Activated CD8-positive, alpha-beta memory T cell treated with anti-CD3 and anti-CD28 coated beads for 48 hours (primary cell): ENCODE results near the gene UNC5CL.
"Not testable (repeated sequence)": the region's sequence is repeated elsewhere in the genome, so short reads cannot be mapped to it uniquely, and the experiment has no call there.

Experiments used
- DNase-seq, 3 experiments: peaks; one replicate each; pipeline ENCODE4 v3.0.0-alpha.2; 2020; ENCODE audit warnings: low read depth in 2 of 3, low spot score in 2 of 3

UNC5CL gene

DNA sequence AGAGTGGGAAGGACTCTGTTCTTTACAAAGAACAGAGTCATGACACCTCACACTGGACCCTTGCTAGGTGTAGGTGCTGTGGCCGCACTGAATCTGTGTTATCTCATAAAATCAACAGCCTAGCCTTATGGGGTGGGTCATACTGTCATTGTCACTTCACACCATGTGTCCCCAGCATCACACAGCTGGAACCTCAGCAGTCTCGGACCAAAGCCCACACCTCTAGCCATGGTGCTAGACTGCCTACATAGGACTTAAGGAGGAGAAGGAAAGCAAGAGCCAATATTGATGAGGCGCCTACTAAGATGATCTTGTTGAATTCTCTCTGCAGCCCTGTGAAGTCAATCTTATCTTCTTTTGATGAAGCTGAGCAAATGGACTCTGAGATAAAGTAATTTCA lies 31.0 kb downstream of the UNC5CL start:
- no peak for DNase-seq

DNA sequence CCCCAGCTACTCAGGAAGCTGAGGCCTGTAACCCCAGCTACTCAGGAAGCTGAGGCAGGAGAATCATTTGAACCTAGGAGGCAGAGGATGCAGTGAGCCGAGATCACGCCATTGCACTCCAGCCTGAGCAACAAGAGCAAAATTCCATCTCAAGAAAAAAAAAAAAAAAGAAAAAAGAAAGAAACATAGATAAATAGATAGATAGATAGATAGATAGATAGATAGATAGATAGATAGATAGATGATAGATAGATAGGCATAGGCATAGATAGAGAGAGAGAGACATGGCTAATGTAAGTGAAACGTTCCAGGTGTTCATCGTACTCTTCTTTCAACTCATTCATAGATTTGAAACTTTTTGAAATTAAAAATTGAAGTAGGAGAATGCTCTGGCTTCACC lies 32.0 kb downstream of the UNC5CL start:
- not testable (repeated sequence) for DNase-seq

DNA sequence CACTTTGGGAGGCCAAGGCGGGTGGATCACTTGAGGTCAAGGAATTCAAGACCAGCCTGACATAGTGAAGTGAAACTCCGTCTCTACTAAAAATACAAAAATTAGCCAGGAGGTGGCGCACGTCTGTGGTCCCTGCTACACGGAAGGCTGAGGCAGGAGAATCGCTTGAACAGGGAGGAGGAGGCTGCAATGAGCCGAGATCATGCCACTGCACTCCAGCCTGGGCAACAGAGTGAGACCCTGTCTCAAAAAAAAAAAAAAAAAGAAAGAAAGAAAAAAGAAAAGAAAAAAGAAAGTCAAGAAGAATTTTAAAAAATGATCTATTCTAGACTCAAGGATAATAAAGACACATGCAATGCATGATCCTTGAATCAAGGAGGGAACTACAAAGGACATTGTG lies 32.8 kb downstream of the UNC5CL start:
- DNase-seq, result peak in 1 of 3 experiments; percentile 23

DNA sequence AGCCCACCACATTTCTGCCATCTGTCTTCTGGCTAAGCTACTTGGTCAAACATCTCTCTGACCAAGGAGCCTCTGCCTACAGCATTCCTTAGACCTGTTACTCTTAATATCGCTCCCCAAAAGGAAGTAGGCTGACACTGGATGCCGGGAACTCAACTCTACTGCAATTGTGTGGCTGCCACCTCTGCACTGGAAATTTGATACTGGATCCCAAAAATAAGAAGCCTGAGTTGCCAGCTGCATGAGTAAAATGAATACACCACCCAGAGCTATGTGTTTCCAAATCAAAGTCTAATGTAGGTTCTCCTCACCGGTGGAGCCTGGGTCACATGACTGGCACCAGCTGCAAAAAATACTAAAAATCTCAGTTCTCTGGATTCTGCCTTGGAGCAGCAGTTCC lies 36.9 kb downstream of the UNC5CL start:
- no peak for DNase-seq

DNA sequence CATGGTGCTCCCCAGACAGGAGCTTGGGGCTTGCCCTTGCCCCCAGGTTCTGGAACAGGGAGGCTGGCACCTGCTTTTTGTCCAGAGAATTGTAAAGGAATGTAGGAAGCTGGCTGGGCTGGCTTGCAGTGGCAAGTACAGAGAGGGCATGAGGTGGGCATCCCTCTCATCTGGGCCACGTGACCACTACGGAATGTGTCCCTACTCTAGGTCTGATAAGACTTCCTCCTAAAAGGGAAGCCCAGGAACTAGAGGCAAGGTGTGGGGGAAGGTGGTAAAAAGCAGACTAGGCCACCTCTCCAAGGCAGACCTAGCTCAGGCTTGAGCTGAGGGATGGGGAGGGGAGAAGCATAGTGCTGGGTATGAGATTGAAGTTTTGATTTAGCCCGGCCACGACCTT lies 38.8 kb downstream of the UNC5CL start:
- DNase-seq, result no peak

DNA sequence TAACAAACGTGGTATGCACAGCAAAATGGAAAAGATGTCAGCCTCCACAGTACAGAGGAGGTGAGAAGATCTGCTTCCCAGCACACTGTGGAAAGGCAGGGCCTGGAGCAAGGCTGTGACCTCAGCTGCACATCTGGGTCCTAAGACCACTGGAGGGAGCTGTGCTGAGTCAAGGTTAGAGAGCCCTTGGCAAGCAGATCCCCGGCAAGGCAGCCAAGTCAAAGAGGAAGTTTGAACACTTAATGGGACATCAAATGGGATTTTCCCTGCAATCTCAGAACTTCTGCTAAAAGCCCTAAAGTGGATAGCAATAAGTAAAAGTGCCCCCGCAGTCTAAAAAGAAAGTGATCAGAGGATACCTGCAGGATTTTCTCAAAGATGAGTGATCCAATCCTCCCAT lies 39.5 kb downstream of the UNC5CL start:
- no peak for DNase-seq

DNA sequence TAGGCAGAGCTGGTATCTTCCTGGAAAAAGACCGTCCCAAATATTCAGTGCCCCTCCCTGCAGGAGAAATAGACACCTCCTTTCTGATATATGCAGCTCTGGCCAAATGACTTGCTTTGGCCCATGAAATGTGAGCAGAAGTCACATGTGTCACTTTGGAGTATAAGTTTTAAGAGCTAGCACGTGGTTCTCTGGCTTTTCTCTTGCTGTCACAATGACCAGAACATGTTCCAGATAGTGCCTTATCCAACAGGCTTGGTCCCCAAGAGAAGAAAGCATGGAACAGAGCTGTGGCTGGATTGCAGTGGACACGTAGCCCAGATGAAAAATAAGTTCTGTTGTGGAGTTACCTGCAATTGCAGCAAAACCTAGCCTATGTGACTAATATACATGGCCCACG lies 40.4 kb downstream of the UNC5CL start:
- DNase-seq, result no peak

DNA sequence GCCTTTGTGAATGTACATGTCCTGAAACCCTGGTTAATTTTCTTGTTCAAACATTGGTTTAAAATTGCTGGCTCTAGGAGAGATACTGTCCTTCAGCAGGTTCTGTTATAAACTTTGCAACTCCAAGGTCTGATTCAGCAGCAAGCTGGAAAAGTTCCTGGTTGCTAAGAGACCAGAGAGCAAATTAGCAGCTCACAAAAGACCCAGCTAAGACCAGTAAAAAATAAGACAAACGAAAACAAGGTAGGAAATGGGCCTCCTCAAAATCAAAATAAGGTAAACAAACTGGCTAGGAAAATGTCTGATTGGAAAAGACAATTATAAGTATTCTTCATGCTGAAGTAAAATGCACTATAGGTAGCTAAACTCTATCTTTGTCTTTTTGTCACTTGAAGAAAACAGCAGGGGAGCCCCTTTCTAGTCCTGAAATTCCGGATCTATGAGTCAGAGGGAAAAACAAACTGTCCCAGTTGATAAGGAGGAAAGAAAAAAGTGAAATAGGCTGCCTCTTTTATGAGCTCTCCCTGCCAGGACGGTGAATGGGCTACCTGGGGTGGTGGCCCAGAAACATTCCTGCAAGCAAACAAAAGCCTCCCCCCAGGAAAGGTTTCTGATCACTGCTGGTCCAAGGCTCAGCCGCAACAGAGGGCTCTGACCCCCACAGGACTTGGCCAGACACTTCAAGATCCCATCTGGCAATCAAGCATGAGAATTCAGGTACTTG lies 41.6 kb downstream of the UNC5CL start:
- DNase-seq, result no peak

DNA sequence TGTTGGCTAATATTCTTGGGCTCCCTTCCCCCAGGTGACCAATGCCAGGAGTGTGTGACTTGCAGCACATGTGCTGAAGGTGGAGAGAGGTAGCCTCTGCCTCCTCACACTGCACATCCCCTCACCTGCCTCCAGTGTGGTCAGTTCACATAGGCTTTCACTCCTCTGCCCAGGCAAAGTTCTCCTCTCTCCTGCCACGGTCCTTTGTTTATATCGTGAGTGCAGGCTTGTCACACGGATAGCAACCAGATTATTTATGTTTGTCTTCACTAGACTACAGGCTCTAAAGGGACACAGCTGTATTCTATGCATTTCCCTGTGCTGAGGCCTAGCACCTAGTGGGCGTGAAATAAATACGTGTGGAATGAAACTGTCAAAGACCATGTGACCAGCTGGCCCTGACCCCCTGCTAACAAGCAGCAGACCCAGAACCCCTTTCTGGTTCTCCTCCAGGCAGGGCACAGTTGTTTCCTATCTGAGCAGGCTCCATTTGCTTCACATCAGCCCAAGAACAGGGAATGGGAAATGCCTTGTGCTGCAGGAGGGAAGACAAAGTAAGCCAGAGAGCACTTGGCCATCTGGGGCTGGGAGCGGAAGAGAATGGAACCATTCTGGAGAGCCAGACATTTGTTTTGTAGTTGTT lies 42.3 kb downstream of the UNC5CL start:
- DNase-seq, result no peak

DNA sequence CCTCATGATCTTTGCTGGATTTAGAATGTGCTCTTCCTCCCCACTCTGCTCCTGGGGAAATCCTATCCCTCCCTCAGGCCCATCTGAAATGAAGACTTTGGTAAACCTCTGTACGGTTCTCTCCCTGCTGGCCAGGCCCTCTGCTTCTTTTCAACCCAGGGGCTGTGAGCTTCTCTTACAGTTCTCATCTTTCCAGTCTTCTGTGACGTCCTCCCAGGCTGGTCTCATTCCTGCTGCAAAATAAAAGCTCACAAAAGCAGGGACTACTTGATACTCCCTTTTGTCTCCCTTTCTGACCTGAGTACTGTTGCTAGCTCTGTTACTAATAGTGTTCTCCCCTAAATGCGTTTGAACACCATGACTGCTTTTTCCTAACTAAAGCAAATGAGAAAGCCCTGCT lies 46.3 kb downstream of the UNC5CL start:
- no peak for DNase-seq

DNA sequence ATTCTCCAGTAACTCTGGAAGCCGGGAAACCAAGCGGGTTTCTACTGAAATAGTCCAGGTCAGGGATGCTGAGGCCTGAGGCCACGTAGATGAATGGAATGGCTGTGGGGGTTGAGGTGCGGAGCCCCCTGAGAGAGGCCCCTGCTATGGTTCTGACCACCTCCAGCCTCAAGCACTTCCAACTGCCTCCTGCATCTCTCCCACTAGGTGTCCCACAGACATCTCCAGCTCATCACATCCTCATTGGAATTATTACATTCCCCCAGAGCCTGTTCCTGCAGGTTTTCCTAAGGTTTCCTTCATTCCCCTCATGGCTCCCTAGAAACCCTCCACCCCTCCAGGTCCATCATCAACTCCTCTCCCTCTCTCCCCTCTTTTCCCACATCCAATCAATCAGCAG lies 48.7 kb downstream of the UNC5CL start:
- no peak for DNase-seq

DNA sequence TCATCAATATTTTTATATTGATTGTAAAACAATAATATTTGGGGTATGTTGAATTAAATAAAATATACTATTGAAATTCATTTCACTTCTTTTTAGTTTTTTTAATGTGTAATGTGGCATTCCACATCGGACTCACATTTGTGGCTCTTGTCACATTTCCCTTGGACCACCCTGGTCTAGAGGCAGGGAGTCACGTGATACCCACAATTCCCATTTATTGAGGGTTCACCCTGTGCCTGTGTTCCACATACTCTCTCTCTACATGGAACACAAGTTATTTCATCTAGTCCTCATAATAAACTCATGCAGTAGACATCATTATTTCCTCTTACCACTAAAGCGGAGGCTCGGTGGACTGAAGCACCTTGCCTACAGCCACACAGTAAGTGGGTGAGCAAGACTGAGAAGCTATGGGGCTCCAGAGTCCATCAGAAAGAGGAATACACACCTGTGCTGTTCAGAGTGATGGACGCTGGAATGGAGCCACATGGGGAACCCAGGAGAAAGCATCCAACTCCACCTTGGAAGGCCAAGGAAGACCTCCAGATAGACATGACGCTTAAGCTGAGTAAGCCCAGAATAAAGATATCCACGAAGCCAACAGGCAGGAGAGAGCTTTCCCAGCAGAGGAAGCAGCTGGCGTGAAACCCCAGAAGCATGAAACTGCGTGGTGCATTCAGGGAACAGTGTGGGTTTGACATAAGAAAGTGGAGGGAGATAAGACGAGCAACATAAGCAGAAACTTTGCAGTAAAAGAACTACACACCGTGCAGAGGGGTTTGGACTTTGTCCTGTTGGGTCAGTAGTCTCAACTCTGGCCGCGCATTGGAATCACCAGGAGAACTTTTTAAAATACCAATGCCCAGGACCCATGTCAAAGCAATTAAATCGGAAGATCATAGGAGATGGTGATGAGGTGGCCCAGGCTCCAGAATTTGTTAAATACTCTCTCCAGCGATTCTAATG lies 49.5 kb downstream of the UNC5CL start:
- DNase-seq, result no peak

DNA sequence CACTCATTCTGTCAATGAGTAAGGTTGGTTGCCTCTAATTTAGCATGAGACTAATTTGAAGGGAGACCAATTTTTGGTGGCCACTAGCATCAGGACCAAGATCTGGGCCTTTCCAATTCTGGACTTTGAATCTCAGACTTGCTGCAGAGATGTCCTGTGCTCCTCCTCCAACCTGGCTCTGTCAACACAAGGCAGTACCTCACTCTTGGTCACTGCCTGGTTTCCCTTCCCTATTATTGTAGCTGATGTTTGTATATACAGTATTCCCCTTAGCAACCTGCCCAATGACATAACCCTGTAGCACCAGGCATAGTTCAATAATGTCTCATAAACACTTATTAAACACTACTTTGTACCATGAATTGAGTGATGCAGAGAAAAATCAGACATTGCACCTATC lies 50.4 kb downstream of the UNC5CL start:
- no peak for DNase-seq

DNA sequence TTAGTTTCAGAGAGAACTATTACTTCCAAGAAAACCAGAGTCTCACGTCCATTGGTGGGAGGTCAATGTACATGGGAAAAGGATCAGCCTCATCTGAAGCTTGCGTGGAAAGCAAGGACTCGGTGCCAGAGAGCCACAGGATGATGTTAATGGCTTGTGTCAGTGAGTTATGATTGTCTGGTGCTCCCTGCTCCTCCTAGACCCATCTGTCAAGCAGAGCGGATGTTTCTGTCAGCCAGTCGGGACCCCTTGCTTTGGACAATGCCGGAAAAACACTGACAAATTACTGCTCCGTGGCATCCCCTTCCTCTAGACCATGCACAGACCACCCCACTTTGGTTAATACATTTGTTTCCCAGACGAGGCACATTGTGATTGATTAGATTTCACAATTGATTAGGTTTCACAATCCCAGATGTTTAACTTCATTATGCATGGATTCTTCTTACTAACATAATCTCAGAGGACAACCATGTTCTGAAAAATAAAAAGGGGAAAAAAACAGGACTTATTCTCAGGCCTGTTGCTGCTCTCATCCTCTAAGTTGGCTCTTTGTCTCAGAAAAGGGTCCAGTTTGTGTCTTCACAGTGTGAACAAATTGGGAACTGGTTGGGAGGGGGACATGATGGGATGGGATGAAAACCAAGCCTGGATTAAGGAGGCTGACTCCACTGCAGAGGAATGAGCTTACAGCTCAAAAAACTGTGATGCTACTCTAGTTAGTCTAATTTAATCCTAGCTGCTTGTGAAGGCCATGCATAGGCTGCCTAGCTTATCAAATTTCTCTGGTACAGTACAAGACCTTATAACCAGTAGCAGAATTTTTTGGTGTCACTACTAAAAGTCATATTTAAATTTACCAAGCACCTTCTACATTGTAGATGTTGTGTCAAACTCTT lies 51.9 kb downstream of the UNC5CL start:
- no peak for DNase-seq

DNA sequence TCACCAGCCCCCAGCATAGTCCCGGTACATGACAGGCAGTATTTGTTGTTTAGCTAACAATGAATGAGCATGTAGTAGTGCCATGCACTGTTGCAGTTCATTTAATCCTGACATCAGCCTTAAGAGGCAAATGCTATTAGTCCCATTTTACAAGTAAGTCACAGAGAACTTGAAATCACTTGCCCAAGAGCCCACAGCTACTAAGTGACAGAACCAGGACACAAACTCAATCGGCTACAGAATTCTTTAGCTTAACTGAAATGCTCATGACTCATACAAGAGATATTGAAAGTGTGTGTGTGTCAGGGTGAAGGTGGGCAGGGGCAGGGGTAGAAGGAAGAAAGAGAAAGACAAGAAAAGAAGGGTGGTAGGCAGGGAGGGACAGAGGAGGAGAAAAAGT lies 52.7 kb downstream of the UNC5CL start:
- DNase-seq, result no peak

DNA sequence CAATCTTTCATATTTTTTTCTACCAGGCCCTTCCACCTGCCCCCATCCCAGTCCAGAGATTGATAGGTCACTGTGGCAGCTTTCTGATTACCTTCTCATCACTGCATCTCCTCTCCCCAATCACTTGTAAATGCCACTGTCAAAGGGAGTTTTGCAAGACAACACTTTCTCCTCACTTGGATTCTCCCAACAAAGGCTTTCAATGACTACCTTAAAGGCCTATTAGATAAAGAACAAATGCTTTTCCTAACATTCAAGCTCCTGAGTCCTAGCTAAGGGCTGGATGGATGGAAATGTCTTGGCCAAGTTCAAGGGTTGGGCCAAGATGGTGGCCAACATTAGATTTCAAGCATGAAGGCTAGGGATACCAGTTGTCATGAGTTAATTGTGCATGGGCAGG lies 55.3 kb downstream of the UNC5CL start:
- no peak for DNase-seq

DNA sequence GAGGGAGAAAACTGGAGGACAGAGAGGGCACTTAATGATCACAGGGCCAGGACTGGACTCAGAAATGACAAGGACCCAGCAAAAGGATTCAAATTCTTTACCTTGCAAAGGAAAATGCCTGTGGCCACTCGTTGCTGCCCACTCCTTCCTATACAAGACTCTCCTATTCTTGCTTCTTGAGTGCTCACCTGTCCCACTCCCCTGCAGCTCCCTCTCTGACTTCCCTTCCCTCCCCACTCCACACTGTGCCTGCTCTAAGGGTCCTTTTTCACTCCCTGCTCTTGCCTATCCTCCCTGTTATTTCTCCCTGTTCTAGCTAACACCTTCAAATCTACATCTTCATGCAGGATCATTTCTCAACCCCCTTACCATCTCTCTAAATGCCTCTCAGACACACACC lies 56.1 kb downstream of the UNC5CL start:
- DNase-seq, result no peak

DNA sequence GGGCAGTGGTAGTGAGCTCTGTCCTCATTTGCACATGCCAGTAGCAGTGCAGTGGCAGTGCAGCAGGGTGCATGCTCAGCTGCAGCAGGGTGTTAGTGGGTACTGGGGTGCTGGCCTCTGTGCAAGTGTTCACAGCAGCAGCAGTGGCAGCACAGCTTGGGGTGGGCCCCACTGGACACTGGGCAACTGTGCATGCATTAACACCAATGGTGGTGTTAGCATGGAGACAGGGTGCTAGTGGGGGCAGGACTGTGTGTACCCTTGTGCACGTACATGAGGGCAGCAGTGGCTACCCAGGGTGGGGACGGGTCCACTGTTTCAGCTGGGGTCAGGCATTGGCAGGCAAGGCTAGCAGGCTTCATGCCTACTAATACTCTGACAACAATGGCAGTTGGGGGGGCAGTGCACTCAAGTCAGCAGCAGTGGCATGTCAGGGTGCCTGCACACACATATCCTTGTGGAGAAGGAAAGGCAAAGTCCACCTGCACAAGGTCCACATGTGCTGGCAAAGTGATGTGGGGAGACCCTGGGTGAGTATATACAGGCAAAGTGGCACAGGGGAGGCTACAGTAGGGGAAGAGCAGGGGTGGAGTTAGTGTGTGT lies 60.2 kb downstream of the UNC5CL start:
- DNase-seq, result no peak

DNA sequence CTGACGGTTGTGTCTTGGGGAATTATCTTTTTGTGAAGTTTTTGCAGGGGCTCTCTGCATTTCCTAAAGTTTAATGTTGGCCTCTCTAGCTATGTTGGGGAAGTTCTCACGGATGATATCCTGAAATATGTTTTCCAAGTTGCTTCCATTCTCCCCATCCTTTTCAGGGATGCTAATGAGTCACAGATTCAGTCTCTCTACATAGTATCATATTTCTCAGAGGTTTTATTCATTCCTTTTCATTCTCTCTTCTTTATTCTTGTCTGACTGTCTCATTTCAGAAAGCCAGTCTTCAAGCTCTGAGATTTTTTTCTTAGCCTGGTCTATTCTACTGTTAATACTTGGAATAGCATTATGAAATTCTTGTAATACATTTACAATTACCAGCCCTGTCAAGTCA lies 61.3 kb downstream of the UNC5CL start:
- no peak for DNase-seq

DNA sequence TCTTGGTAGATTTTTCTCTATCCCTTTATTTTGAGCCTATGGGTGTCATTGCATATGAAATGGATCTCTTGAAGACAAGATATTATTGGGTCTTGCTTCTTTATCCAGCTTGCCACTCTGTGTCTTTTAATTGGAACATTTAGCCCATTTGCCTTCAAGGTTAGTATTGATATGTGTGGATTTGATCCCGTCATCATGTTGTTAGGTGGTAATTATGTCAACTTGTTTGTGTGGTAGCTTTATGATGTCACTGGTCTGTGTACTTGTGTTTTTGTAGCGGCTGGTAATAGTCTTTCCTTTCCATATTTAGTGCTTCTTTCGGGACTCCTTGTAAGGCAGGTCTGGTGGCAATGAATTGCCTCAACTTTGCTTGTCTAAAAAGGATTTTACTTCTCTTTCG lies 61.9 kb downstream of the UNC5CL start:
- no peak for DNase-seq
